Activated CD4-positive, alpha-beta T cell treated with anti-CD3 and anti-CD28 coated beads, Interleukin-2, amount 50 U/mL, for 48 hours (primary cell): Measurements from ENCODE around the gene ANKFN1.
"Not testable (repeated sequence)": the region's sequence is repeated elsewhere in the genome, so short reads cannot be mapped to it uniquely, and the experiment has no call there.

ENCODE experiments used
- DNase-seq, 2 experiments: peaks; one replicate each; pipeline ENCODE4 v3.0.0-alpha.2; 2020

The ANKFN1 gene

DNA sequence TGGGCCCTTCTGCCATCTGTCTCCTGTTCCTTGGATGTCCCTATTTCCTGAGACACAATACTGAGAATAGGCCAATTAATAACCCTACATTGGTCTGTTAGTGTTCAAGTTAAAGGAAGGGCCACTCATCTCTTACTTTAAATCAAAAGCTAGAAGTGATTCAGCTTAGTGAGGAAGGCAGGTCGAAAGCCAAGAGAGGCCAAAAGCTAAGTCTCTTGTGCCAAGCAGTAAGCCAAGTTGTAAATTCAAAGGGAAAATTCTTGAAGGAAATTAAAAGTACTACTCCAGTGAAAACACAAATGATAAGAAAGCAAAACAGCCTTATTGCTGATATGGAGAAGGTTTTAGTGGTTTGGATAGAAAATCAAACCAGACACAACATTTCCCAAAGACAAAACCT is 28.8 kb downstream of the ANKFN1 start:
- no peak for DNase-seq

DNA sequence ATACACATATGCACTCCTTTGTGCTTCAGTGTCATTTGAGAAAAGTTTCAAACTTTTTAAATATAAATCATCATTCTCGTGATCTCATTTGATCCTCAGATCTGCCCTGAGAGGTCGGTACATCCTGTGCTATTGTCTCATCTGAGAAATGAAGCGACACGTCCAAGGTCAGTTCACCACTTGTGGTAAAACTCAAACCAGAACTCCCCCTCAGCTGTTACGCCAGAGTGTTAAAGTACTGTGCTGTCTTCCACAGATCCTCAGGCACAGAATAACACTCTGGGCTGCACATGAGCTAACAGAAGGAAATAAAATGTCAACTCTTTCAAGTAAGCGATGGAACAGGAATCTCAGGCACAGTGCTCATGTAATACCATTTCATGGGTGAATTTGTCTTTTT is 31.4 kb downstream of the ANKFN1 start:
- DNase-seq, result no peak

DNA sequence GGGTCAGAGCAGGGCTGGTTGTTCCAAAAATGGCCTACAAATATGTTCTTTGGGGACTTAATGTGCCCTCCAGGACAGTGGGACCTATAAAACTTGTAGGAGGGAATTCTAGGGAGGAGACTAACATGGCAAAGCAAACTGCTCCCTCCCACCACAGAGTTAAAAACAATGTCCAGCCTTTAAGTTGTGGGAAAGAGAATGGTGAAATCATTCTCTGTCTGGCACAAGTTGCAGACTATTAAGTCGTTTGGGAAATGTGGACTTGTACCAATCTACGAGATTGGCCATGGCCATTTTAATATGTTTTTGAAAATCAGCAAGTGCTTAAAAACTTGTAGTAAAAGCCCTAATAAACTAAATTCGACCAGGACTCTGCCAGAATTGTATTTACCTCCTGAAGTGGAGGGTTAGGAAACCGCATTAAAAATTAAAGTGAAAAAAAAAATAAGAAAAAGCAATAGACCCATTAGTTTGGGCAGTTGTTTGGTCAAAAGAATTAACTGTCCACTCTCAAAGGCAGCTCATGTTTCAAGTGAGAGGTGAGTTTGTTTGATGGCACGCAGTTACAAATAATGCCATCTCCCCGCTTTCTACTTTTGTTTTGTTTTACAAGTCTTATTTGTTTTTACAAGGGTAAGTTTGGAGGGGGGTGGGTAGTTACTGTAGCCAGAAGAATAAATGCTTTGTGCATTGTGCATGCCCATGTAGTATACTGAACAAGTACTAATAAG is 32.4 kb downstream of the ANKFN1 start:
- DNase-seq, result no peak

DNA sequence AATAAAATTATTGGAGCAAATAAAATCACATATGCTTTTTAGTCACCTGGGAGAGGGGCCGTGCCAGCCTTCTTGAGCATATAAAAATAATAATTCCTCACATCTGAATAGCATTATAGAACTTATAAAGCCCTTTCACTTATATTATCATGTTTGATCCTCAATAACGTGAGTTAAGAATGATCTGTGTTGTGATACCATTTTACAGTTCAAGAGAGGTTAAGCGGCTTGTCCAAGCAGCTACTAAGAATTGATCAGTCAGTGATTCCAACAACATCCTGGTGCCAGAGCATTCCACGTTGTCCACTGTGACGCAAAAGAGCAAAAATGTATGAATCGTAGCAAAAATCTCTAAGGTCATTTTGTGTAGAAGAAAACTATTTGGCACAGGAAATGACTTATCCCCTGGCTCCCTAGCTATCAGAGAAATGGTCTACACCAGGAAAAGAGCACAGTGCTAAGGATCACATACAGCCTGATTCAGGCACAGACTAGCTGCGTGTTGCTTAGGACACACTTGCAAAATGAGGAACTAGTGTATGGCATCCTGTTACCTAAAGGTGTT is 33.0 kb downstream of the ANKFN1 start:
- DNase-seq, result no peak

- DNase-seq, result no peak
These were observed 50.2 kb downstream of the ANKFN1 start for GRCh38 chr17:56203430-56203829.

- DNase-seq, result no peak
These were observed 53.1 kb downstream of the ANKFN1 start for GRCh38 chr17:56206351-56206750.

DNA sequence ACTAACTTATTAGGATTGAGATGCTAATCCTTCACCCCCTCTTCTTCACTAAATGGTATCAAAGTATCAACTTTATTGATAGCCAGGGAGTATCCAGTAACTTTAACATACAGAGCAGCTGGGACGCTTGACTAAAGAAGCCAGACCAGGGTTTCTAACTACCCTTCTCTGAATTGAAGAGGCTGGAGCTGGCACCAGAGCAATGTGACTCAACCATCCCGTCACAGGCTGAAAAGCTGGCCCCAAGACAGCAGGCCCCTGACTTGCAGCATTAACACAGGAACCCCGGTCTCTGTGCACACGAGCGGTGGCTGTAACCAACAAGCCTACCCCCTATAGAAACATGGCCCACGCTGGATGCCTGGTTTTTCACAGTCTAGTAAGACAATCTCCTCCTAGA is 59.8 kb downstream of the ANKFN1 start:
- DNase-seq, result no peak

GRCh38 chr17:56217921-56218320 is 64.6 kb downstream of the ANKFN1 start:
- no peak for DNase-seq

DNA sequence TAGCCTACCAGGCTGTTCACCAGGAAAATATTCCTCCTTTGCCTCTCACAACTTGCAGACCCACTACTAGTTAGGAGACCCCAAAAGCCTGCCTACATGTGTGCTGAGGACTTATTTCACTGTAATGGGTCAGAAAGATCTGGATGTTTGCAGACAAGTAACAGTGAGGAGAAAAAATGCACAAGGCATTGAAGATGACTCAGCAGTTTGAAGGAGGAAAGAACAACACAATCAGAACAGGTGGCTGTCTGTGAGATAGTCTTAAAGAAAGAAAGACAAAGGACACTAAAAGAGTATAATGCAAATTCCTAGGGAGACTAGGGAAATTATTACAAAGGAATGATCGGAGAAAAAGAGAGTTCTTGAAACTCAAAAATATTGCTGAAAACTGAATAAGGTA is 69.0 kb downstream of the ANKFN1 start:
- no peak for DNase-seq

DNA sequence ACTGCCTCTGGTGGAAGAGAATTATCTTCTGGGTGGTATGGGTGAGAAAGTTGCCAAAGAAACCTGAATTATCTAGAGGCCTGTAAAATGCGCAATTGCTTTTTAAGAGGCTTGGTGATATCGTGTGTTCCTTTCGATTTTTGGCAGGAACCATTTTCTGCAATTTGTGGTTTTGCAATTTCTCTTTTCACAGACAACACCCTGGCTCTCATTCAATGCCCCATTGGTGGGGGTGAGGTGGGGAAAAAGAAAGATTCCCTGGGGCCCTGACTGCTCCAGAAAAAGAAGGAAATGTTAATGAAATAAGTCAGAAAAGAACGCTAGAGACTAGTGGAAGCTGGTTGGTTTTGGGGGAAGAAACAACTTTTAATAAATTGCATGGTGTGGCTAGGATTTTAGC is 77.4 kb downstream of the ANKFN1 start:
- no peak for DNase-seq

- no peak for DNase-seq
These were observed 78.0 kb downstream of the ANKFN1 start for GRCh38 chr17:56231252-56231651.

DNA sequence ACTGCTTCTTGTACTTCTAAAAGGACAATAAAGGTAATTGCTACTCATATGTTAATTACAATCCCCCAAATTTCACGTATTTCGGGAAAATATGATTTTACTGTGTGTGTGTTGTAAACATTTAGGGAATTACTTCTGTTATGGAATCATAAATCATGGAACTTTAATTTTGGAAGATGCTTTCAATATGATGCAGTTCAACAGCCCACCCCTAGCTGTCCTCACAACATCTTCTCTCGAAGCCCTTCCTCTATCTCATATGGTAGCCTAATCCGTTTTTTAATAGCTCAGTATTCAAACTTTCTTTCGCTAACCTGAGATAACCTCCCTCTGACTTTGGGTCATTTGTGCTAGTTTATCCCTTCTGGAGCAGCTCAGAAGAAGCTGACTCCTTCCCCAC is 78.4 kb downstream of the ANKFN1 start:
- DNase-seq, result no peak

- DNase-seq, result no peak
These were observed 91.1 kb downstream of the ANKFN1 start for GRCh38 chr17:56244268-56244890.

DNA sequence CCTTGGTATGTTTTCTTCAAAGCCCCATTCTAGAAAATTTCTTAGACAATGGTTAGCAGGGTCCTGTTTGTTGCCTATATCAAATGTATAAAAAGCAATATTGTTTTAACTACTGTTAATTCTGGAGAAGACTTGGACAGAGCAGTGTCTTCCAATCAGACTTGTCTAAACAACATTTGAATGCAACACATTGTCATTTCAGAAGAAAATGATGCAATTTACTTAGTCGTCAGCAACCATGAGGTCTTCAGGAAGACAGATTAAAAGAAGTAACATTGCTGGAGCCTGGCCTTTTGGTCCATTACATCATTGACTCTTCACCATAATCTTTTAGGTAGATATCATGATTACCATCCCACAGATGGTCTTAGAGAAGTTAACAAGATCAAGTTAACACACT is 94.5 kb downstream of the ANKFN1 start:
- DNase-seq, result no peak

DNA sequence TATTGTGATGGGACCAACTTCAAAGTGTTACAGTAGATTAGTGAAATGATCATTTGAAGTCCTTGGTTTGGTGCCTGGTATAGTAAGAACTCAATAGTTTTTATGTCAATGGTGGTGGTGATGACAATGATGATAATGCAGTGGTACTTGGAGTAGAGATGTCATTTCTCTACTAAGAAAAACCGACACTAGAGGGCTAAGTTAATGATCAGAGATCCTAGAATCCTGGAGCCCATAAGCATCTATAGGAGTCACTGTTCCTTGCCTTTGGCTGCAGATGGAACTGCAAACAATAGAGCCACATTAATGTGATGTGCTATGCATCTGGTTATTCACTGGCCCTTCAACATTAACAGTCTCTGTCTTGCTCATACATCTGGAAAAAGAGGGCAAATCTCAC is 103.8 kb downstream of the ANKFN1 start:
- no peak for DNase-seq

DNA sequence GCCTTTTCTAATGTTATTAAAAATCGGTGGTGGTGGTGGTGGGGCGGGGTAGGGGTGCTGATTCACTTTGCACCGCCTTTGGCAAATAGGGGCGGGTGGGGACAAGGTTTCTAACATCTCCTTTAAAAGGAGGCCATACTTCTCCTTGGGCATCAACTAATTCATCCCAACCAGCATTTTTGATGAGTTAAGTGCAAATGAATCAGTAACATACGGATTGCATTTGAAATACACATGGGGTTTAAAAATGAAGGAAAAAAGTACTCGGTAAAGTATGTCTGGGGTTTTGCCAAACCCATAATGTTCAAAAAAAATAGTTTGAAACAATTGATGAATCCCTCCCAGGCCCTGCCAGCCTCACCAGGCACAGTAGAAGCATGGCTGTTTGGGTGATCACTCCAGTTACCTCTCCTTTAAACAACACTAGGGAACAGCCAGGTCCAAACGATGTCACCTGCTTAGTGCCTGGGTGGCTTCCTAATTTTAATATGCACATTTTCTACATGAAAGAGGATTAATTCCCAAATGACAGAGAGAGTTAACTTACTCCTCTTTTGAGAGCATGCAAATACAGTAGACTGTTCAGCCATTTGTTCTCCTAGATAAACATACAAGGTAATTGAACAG is 107.2 kb downstream of the ANKFN1 start:
- DNase-seq, result no peak

DNA sequence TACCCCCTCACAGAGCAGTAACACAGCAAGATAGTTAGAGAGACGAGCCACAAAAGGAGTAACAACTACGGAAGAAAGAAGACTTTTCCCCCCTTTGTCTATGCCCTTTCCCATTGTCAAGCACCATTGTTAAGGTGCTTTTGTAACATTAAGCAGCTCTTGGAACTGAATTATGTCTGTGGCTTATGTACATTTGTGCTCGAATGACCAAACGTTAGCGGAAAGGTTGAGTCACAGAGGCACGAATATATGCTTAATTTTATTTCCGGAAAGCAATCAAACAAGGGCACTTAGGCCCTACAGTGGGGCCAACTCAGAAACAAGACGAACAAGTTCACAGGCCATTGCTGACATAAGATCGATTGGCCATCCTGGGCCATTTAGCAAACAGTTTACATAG is 109.5 kb downstream of the ANKFN1 start:
- no peak for DNase-seq

- no peak for DNase-seq
These were observed 116.5 kb downstream of the ANKFN1 start for GRCh38 chr17:56269556-56270389.

- DNase-seq, result no peak
These were observed 121.2 kb downstream of the ANKFN1 start for GRCh38 chr17:56274491-56274890.

GRCh38 chr17:56284482-56284881 is 131.2 kb downstream of the ANKFN1 start:
- DNase-seq, result no peak

DNA sequence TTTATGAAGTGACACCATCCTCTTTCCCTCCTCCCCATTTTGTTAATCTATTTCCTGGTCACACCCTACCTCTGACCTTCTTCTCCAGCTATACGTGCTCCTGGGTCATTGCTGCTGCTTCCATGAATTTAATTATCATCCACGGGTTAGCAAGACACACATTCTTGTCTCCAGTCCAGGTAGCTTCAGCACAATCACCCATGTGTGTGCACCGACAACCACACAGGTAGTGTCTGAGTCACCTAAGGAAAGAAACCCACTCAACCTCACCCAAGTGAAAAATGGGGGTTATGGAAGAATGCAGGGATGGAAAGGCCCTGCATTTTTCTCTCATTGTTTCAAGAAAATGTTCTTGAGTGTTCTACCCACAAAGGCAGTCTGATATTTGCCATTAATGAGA is 135.5 kb downstream of the ANKFN1 start:
- DNase-seq, result not testable (repeated sequence)

- no peak for DNase-seq
These were observed 136.0 kb downstream of the ANKFN1 start for GRCh38 chr17:56289321-56289720.
